GM23338 (cell line): Measurements from ENCODE around the gene CRKL. TPM values are rescaled to one million over a fixed set of nuclear protein-coding genes. Genes with fewer than 3 reads are reported as not detected.
A peak's percentile ranks its signal among the peaks of the same experiment; 100 is the strongest.

Source experiments
- ATAC-seq: fragments of 200-7000 bp; cut with Tn5 transposase; 3 replicates; pipeline ENCODE4 v1.9.1; 2020
- DNase-seq: peaks from one replicate; pipeline ENCODE4 v3.0.0-alpha.2; 2015; ENCODE audit warnings: low spot score
- H2AFZ ChIP-seq: fragments of 200-600 bp; sonication (generic); 2 replicates; pipeline ENCODE4 v1.8.0; 2016; ENCODE audit warnings: antibody characterized with exemption, mild to moderate bottlenecking, moderate library complexity
- H3F3A ChIP-seq: fragments of 200-600 bp; sonication (generic); replicated peaks from 2 replicates; pipeline ENCODE4 v1.8.0; 2017; ENCODE audit warnings: antibody characterized with exemption, mixed run types, low read depth
- H3K27ac ChIP-seq: fragments of 200-600 bp; sonication (generic); 2 replicates; pipeline ENCODE4 v1.6.1; 2016; ENCODE audit warnings: low read depth
- H3K27me3 ChIP-seq: fragments of 200-600 bp; sonication (generic); 2 replicates; pipeline ENCODE4 v1.8.0; 2016; ENCODE audit warnings: mild to moderate bottlenecking, mixed run types, moderate library complexity; ENCODE audit not compliant: insufficient read depth
- H3K36me3 ChIP-seq: fragments of 200-600 bp; sonication (generic); 2 replicates; pipeline ENCODE4 v1.8.0; 2016; ENCODE audit warnings: mild to moderate bottlenecking; ENCODE audit not compliant: insufficient read depth
- H3K4me1 ChIP-seq: fragments of 200-600 bp; sonication (generic); 2 replicates; pipeline ENCODE4 v1.8.0; 2016; ENCODE audit warnings: mild to moderate bottlenecking, moderate library complexity; ENCODE audit not compliant: insufficient read depth
- H3K4me2 ChIP-seq: fragments of 200-600 bp; sonication (generic); 2 replicates; pipeline ENCODE4 v1.7.1; 2017; ENCODE audit warnings: mixed run types
- H3K4me3 ChIP-seq: fragments of 200-600 bp; sonication (generic); 2 replicates; pipeline ENCODE4 v1.6.1; 2016; ENCODE audit warnings: mixed run types
- H3K79me2 ChIP-seq: fragments of 200-600 bp; sonication (generic); replicated peaks from 2 replicates; pipeline ENCODE4 v1.8.0; 2017; ENCODE audit warnings: mild to moderate bottlenecking; ENCODE audit not compliant: insufficient read depth
- H3K9me2 ChIP-seq: fragments of 200-600 bp; sonication (generic); 2 replicates; pipeline ENCODE4 v1.8.0; 2017; ENCODE audit not compliant: insufficient read depth
- H4K20me1 ChIP-seq: fragments of 200-600 bp; sonication (generic); replicated peaks from 2 replicates; pipeline ENCODE4 v1.8.0; 2017; ENCODE audit warnings: mild to moderate bottlenecking; ENCODE audit not compliant: insufficient read depth
- H3K27ac Mint-ChIP-seq: 2 replicates; pipeline ENCODE4 v1.8.0; 2020; ENCODE audit warnings: inconsistent platforms, mild to moderate bottlenecking, moderate library complexity, mixed read lengths
- H3K27me3 Mint-ChIP-seq: 3 replicates; pipeline ENCODE4 v1.8.0; 2022; ENCODE audit warnings: low read depth, mild to moderate bottlenecking, moderate library complexity, mixed read lengths, inconsistent platforms; ENCODE audit not compliant: insufficient read depth, poor library complexity
- H3K36me3 Mint-ChIP-seq: 3 replicates; pipeline ENCODE4 v1.8.0; 2021; ENCODE audit warnings: low read depth, mild to moderate bottlenecking, inconsistent platforms, moderate library complexity, mixed read lengths
- H3K4me1 Mint-ChIP-seq: 3 replicates; pipeline ENCODE4 v1.8.0; 2020; ENCODE audit warnings: mild to moderate bottlenecking, inconsistent platforms, mixed read lengths
- H3K4me3 Mint-ChIP-seq: 3 replicates; pipeline ENCODE4 v1.8.0; 2021; ENCODE audit warnings: moderate library complexity, mild to moderate bottlenecking, inconsistent platforms, mixed read lengths
- H3K9me3 Mint-ChIP-seq: 3 replicates; pipeline ENCODE4 v1.8.0; 2020; ENCODE audit warnings: moderate library complexity, mild to moderate bottlenecking, inconsistent platforms, mixed read lengths
- CREB1 ChIP-seq: fragments of 250-450 bp; sonication (Bioruptor Pico); IDR thresholded peaks from 2 replicates; pipeline ENCODE4 v1.5.0; 2020; ENCODE audit warnings: low read depth, mild to moderate bottlenecking, moderate library complexity
- ETS1 ChIP-seq: IDR thresholded peaks from 2 replicates; pipeline ENCODE4 v1.6.1; 2016; ENCODE audit warnings: antibody characterized with exemption
- EZH2 ChIP-seq: fragments of 200-600 bp; sonication (generic); IDR thresholded peaks from one replicate; pipeline ENCODE4 v1.8.0; 2017; ENCODE audit warnings: antibody characterized with exemption, mild to moderate bottlenecking, low read depth; ENCODE audit not compliant: unreplicated experiment
- EZH2phosphoT487 ChIP-seq: fragments of 200-600 bp; sonication (generic); IDR thresholded peaks from one replicate; pipeline ENCODE4 v1.8.1; 2018; ENCODE audit warnings: antibody characterized with exemption; ENCODE audit not compliant: unreplicated experiment
- JUNB ChIP-seq: IDR thresholded peaks from one replicate; pipeline ENCODE4 v1.6.1; 2016; ENCODE audit warnings: antibody characterized with exemption; ENCODE audit not compliant: unreplicated experiment
- NANOG ChIP-seq: IDR thresholded peaks from 2 replicates; pipeline ENCODE4 v1.6.1; 2016; ENCODE audit warnings: antibody characterized with exemption, borderline replicate concordance
- POLR2AphosphoS5 ChIP-seq: IDR thresholded peaks from 2 replicates; pipeline ENCODE4 v1.6.1; 2016; ENCODE audit warnings: antibody characterized with exemption, low read depth
- REST ChIP-seq: IDR thresholded peaks from one replicate; pipeline ENCODE4 v1.6.1; 2018; ENCODE audit warnings: antibody characterized with exemption; ENCODE audit not compliant: unreplicated experiment
- STAT1 ChIP-seq: IDR thresholded peaks from one replicate; pipeline ENCODE4 v1.6.1; 2016; ENCODE audit warnings: antibody characterized with exemption; ENCODE audit not compliant: unreplicated experiment
- ZNF114 ChIP-seq: fragments of 250-450 bp; sonication (Bioruptor Pico); IDR thresholded peaks from 2 replicates; pipeline ENCODE4 v1.5.0; 2020; ENCODE audit warnings: mild to moderate bottlenecking, moderate library complexity
- ZNF331 ChIP-seq: fragments of 250-450 bp; sonication (Bioruptor Pico); IDR thresholded peaks from 2 replicates; pipeline ENCODE4 v1.5.0; 2020; ENCODE audit warnings: low read depth, mild to moderate bottlenecking, moderate library complexity
- polyA plus RNA-seq: library from polyadenylated mRNA; unstranded; fragments of >200 nt; fragmentation: Nextera tagmentation; extraction: Ambion mirVana; gene quantifications from 2 replicates; pipeline ENCODE4 v1.2.1, GENCODE V29; 2016
- total RNA-seq: library from RNA; depleted of rRNA; stranded (reverse); fragments of >200 nt; shearing (Covaris generic); gene quantifications from 2 replicates; pipeline ENCODE4 v1.2.3, GENCODE V29; 2014

Gene CRKL
- total and polyA plus RNA-seq, 2 experiments from 2014 or later, result 39.5 to 104 TPM

- H3K9me2 ChIP-seq, result no peaks in the 10 kb centered on the region
- H3K4me1 ChIP-seq, result peaks cover 22% of the 10 kb centered on the region
- no peak for DNase-seq
- no peak for TF ChIP-seq ETS1
- TF ChIP-seq EZH2phosphoT487, result no peak
- no peak for TF ChIP-seq NANOG
- TF ChIP-seq ZNF331 (CRISPR knock-in tag), result no peak
- no peak for TF ChIP-seq ZNF114 (CRISPR knock-in tag)
- TF ChIP-seq EZH2, result no peak
- TF ChIP-seq REST, result no peak
- TF ChIP-seq CREB1, result no peak
- TF ChIP-seq JUNB, result no peak
- TF ChIP-seq POLR2AphosphoS5, result no peak
- TF ChIP-seq STAT1, result no peak
- H3K27ac ChIP-seq, result no peak overlapping the region
- Mint-ChIP-seq H3K36me3 (peaks cover 21% of the 10 kb centered on the region), H3K27me3 (peaks cover 9% of the 10 kb centered on the region), H3K4me1 (peaks cover 27% of the 10 kb centered on the region), H3K9me3 (no peaks in the 10 kb centered on the region), H3K27ac (peak overlapping the region; percentile 98), H3K4me3 (peak overlapping the region; percentile 99)
- H2AFZ ChIP-seq, result no peak overlapping the region
- ATAC-seq, result no peak
- H3K4me3 ChIP-seq, result peak overlapping the region; percentile 99
- H4K20me1 ChIP-seq, result peaks cover 57% of the 10 kb centered on the region
- H3K79me2 ChIP-seq, result peaks cover 64% of the 10 kb centered on the region
- no peaks in the 10 kb centered on the region for H3K27me3 ChIP-seq
- H3K36me3 ChIP-seq, result no peaks in the 10 kb centered on the region
- H3K4me2 ChIP-seq, result peak overlapping the region; percentile 79
- H3F3A ChIP-seq, result peaks cover 4% of the 10 kb centered on the region; the same call in 1 of the 2 replicates
Measured at GRCh38 chr22:20918663-20919218, 1.5 kb downstream of the CRKL start.

- H3K9me2 ChIP-seq, result no peaks in the 10 kb centered on the region
- H3K79me2 ChIP-seq, result peaks cover 74% of the 10 kb centered on the region
- no peak overlapping the region for H2AFZ ChIP-seq
- peak overlapping the region; percentile 99 for H3K4me3 ChIP-seq
- Mint-ChIP-seq H3K4me1 (peaks cover 33% of the 10 kb centered on the region), H3K4me3 (peak overlapping the region; percentile 99), H3K36me3 (peaks cover 28% of the 10 kb centered on the region), H3K27ac (no peak overlapping the region), H3K9me3 (no peaks in the 10 kb centered on the region), H3K27me3 (peaks cover 9% of the 10 kb centered on the region)
- peak overlapping the region; percentile 79 for H3K4me2 ChIP-seq
- no peak overlapping the region for H3K27ac ChIP-seq
- no peaks in the 10 kb centered on the region for H3K27me3 ChIP-seq
- no peaks in the 10 kb centered on the region for H3K36me3 ChIP-seq
- DNase-seq, result no peak
- ATAC-seq, result no peak
- H3F3A ChIP-seq, result peaks cover 4% of the 10 kb centered on the region; the same call in 1 of the 2 replicates
- peaks cover 31% of the 10 kb centered on the region for H3K4me1 ChIP-seq
- H4K20me1 ChIP-seq, result peaks cover 66% of the 10 kb centered on the region
- TF ChIP-seq EZH2phosphoT487 (no peak), ZNF114 (CRISPR knock-in tag) (no peak), JUNB (no peak), REST (no peak), EZH2 (no peak), ZNF331 (CRISPR knock-in tag) (no peak)
Measured at GRCh38 chr22:20919718-20920117, 2.5 kb downstream of the CRKL start.
